HG03159 (cell line): ENCODE measurements around the gene ULK1.

Source experiments
- ATAC-seq: cut with Tn5 transposase; IDR thresholded peaks from one replicate; pipeline ENCODE4 v1.9.1; 2021; ENCODE audit warnings: mild to moderate bottlenecking, moderate library complexity; ENCODE audit not compliant: unreplicated experiment

The ULK1 gene

GRCh38 chr12:131962069-131962468, 67.6 kb downstream of the ULK1 start:
- no peak for ATAC-seq

DNA sequence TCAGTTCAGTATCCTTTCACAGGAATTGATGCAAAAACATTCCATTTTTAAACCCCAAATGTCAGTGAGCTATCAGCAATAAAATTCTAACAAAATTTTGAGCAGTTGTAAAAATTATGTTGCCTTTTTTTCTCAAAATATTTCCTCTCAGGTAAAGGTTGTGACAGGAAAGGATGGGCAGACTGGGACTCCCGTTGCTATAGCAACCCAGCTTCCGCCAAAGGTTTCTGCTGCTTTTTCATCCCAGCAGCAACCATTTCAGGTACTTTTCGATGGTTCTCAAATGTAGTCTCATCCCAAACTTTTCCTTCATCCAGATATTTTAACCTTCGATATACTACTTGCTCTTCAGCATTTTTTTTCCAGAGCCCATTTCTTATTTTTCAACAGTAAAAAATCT, 69.0 kb downstream of the ULK1 start:
- ATAC-seq = no peak

DNA sequence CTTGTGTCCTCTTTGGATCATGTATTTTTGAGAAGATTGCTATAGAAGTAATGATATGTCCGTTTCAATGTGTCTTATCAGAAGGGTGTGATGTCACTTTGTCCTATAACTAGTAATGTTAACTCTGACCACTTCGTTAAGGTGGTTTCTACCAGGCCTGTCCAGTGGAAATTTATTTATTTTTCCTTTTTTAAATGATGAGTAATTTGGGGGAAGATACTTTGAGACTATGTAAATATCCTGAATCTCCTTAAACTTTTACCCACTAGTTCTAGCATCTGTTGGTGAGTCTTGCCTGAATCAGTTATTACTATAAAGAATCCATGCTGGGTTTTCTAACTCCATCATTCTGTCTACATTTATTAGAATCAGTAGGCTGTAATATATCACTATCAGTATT, 70.7 kb downstream of the ULK1 start:
- ATAC-seq = no peak

DNA sequence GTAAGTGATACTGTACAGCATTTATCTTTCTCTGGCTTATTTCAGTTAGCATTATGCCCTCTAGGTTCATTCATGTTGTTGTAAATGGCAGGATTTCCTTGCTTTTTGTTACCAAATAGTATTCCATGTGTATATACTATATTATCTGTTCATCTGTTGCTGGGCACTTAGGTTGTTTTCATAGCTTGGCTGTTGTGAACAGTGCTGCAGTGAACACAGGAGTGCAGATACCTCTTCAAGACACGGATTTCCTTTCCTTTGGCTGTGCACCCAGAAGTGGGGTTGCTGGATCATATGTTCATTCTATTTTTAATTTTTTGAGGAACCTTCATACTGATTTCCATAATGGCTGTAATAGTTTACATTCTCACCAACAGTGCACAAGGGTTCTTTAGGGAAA, 76.8 kb downstream of the ULK1 start:
- no peak for ATAC-seq
